HG02798 (cell line): ENCODE data around the gene TRIP4.
"Not testable (repeated sequence)": the region's sequence is repeated elsewhere in the genome, so short reads cannot be mapped to it uniquely, and the experiment has no call there.

Experiments used
- ATAC-seq: cut with Tn5 transposase; IDR thresholded peaks from one replicate; pipeline ENCODE4 v1.9.1; 2021; ENCODE audit warnings: mild to moderate bottlenecking; ENCODE audit not compliant: unreplicated experiment, poor library complexity

TRIP4 gene

DNA sequence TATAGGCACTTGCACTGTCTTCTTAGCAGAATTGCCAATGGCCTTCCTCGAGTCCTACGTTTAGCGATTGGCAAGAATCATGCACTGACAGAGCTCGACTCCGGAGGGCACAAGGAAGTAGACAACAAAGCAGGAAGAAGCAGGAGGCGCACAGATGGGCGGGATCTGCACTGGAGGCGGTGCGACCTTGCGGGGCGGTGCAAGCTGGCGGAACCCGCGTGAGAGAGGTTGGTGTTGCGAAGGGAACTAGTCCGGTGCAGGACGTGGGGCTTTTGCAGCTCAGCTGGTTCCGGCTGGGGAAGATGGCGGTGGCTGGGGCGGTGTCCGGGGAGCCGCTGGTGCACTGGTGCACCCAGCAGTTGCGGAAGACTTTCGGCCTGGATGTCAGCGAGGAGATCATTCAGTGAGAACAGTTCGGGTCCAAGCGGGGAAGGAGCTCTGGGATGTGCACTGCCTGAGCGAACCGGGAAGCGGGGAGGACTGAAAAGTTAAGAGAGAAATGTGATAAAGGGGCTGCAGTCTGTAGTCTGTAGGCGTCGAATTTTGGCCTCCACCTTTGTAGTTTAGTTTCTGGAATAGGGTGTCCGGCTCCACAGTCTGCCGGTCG lies at the start of gene TRIP4:
Gene TRIP4 (plus strand): TSS at position 275 of the 607 bp plus-strand sequence. CDS start 28 bp downstream, at position 303.
- ATAC-seq = peak; percentile 99

DNA sequence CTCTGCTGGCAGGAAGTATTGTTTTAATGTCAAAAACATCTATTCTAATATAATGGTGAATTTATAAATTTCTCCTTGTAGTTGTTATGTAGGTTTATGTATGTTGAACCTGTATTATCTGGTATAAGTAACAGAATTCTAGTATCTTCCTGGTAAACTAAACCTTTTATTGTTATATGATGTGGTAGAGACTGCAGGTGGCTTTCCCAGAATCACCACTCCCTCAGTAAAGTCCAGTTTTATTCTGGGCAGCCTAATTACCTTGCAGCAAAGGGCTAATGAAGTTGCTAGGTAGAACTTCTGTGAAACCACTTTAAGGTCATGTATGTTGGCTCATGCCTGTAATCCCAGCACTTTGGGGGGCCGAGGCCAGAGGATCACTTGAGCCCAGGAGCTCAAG lies 47.3 kb upstream of the TRIP4 start:
- ATAC-seq = no peak

DNA sequence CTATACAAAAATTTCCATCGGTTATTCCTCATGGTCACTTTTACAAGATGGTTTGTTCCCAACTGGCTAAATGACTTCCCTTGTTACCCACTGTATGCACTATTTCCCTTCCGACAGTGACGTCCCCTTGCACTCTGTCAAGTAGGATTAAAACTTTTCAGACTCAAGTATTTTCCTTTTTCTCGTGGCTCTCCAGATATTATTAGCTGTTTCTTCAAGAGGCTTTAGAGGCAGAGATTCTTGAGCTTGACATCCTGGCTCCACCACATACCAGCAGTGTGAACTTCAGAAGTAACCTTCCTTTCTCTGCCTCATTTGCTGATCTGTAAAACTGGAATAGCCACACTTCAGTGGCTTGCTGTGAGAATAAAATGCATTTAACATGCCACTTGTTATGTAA lies 45.7 kb upstream of the TRIP4 start:
- ATAC-seq = no peak

DNA sequence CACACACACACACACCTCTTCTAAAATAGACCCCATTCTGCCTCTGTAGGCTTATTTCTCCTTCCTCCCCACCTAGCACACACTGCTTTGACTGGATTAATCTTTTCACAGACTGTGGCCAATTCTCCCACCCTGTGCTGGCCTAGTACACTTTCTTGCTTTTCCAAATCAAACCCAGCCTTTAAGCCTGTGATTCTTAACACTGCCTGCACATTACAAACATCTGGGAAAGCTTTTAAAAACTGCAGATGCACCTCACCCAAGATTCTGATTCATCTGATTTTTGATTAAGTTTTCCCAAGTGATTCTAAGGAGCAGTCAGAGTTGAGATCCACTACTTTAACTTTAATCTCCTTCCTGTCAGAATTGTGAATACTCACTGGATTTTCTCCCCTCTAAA lies 44.4 kb upstream of the TRIP4 start:
- no peak for ATAC-seq

DNA sequence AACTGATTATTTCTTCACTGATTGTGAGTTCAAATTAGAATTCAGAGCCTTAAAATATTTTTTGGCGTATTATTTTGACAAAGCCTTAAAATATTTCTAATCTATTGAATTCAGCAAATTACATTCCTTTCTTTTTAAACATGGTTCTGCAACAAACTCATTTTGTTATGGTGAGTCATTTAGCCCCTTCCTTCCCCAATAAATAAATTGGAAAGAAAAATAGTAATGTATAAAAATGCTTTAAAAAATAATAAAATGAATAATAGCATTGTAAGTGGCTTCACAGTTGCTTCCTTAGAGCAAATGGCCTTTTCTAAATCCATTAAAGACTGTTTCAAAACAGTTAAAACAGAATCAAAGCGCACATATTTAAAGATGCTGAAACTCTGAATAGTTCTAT lies 43.8 kb upstream of the TRIP4 start:
- no peak for ATAC-seq

DNA sequence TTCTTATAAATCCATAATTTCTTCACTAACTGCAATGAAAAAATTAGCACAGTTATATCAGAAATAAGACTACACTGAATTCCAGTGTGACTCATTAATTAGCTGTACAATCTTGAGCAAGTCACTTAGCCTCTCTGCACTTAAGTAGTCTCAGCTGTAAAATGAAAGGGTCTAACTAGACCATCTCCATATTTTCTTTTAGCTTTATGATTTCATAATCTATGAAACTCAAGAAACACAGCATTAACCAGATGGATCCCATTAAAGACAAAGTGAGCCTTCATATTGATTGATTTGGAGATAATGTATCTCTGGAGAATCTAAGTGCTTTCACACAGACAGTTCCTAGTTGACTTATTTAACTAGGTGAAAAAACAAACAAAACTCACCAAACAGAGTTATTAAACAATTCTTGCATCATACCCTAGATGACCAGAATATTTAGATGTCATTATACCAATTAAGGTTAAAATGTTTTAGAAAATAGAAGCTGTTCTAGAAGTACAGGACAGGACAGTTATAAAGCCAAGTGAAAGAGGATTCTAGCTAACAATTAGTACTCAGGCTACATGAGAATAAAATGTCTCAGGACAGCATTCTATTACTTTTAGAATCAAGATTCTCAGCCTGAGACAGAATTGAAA lies 42.9 kb upstream of the TRIP4 start:
- no peak for ATAC-seq

DNA sequence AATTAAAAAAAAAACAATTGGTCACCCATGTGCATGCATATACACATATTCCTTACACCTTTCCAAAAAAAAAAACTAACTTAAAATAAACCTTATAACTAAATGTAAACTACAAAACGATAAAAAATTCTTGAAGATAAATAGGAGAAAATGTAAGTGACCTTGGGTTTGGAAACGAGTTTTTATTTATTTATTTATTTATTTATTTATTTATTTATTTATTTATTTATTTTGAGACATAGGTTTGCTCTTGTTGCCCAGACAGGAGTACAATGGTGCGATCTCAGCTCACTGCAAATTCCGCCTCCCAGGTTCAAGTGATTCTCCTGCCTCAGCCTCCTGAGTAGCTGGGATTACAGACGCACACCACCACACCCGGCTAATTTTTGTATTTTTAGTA lies 41.4 kb upstream of the TRIP4 start:
- not testable (repeated sequence) for ATAC-seq

DNA sequence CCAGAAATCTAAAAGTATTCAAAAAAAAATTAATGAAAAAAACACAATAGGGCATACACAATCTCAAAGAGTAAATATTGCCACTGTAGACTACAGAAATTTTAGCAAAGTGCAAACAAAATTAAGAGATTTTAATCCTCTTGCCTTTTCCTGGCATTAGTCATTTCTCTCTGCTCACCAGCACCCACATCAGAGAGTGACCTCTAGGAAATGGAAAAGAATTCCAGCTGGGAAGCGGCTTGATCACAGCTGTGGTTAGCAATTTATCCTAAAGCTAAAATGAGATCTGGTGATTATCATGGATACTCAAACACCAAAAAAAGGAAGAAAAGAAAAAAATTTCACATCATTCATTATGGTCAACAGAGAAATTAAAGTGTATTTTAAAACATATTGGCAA lies 39.2 kb upstream of the TRIP4 start:
- no peak for ATAC-seq

DNA sequence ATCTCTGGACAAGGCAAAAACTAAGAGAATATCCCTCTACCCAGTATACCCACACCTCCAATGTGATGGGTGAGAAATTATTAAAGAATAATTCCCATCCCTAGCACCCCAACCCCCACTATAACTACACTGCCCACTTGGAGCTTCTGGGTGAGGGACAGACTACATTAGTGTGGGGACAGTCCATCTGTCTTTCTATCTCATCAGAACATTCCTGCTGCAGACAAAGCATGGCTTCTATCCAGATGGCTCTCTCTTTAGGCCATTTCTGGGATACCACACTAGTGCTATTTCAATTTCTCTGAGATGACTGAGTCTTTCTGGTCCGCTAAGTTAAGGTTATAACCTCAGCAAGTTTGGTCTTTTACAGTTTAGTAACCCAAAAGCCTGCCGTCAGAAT lies 38.3 kb upstream of the TRIP4 start:
- no peak for ATAC-seq

DNA sequence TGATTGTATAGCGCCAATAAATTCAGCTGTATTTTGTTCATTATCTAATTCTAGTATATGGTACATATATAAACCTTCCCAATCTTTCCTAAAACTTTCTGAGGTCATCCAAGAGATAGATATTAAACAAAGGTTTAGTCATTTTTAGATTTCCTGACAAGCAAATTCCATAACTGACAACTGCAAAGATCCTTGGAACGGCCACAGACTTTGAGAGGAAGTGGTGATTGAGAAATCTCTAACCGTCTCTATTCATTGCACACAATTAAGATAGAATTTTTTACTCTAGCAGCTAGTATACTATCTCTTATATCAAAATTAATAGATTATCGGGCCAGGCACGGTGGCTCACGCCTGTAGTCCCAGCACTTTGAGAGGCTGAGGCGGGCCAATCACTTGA lies 36.4 kb upstream of the TRIP4 start:
- ATAC-seq = no peak

DNA sequence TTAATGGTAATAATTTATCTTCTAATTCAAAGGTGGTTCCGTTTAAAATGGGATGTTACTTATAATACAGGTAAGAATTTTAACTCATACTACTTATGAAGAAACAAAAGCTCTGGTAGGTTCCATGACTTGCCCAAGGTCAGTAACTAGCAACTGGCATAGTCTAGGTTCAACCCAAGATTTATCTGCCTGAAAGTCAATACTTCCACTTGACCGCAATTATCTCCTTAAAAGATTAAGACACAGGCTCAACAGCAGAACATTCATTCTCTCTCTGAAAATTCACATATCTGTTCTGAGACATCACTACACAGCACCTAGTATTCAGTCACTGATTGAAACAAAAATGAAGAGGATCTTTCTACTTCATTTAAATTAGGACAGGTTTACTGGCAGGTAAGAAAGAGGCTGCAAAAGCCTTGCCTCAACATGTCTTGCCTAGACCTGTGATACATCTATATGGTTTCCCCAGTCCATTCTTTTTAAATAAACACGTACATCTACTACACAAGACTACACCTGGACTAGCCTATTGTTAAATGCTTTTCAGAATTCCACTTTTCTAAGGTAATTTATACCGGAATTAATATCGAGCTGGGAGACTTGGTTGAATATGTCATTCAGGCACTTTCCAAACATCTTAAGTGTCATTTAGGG lies 32.8 kb upstream of the TRIP4 start:
- ATAC-seq = no peak

DNA sequence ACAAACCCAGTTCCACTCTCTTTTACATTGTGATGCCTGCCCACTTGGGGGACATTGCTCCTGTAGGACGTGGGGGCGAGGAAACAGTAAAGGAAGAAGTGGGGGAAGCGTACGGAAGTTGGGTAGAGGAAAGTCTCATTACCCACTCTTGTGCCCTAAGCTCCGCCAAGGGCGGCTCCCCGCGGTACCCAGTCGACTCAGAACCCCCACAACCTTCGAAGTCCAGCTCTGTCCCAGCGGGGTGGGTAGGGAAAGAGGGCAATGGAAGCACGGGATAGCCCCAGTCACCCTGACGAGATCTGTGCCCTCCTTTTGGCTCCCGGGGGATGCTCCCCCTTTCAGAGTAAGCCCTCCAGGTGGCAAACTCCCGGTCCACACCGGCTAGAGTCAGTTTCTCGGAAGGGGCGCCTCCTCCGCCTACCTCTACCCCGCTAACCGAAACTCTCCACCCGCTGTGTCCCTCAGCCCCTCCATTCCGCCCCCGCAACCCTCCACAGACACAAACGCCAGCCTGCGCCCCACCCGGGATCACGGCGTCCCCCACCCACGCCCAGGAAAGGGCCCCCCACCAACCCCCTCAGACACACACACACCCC lies 32.2 kb upstream of the TRIP4 start:
- ATAC-seq = no peak

DNA sequence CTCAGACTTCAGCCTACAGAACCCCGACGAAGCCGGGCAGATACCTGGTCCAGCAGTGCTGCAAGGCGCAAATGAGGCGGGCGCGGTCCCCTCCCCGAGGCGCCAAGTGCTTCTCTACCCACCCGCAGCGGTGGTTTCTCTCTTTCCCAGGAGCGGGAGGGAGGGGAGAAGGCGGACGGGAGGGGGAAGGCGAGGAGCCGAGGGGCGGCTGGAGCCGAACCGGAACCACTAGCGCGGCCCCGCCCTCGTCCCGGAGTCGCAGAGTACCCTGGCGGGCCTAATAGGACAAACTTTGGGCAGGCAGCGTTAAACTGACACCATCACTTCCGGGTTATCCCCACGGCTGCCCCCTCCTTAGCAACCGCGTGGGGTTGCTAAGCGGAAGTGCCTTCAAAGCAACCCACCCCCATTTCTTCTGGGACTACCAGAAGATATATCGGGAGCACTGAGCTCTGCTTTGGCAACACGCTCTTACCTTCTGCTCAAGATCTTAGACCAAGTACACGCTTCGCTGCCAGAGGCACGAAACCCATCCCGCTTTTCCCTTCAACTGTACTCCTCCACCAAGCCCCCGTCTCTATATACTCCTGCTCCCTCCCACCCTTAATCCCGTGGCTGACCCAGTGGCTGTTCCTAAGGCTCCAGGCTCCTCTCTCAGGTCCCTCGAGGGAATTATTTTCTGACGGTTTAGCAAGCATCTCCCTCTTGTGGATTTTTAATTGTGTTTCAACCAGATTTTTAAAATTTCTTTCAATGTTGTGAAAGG lies 31.5 kb upstream of the TRIP4 start, which contains the start of gene CSNK1G1:
Gene CSNK1G1 (minus strand): TSS at position 230 of the 766 bp plus-strand sequence. CDS start 55,674 bp downstream, outside the sequence.
- peak; percentile 99 for ATAC-seq

DNA sequence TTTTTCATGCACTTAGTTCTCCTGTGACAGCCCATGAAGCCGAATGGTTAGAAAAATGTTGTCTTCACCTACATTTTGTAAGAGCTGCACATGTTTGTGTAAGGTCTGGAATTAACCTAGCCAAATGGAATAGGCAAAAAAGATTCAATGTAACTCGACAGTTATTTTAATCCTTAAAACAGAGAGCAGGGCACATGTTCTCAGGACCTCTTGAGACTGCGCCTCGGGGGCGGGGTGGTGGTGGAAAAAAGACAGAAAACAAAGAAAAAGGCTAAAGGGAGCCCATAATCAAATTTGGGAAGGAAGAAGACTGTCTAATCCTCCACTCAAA lies 31.0 kb upstream of the TRIP4 start:
- ATAC-seq = no peak

DNA sequence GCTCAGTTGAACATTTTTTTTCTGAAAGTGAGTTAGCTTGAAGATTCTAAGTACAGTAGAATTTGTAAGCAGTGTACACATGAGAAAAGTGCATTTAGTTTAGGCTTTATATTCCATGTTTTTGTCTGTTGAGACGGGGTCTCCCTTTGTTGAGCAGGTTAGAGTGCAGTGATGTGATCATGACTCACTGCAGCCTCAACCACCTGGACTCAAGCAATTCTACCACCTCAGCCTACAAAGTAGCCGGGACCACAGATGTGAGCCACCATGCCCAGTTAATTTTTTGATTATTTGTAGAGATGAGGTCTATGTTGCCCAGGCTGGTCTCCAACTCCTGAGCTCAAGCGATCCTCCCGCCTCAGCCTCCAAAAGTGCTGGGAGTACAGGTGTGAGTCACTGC lies 26.4 kb upstream of the TRIP4 start:
- no peak for ATAC-seq

DNA sequence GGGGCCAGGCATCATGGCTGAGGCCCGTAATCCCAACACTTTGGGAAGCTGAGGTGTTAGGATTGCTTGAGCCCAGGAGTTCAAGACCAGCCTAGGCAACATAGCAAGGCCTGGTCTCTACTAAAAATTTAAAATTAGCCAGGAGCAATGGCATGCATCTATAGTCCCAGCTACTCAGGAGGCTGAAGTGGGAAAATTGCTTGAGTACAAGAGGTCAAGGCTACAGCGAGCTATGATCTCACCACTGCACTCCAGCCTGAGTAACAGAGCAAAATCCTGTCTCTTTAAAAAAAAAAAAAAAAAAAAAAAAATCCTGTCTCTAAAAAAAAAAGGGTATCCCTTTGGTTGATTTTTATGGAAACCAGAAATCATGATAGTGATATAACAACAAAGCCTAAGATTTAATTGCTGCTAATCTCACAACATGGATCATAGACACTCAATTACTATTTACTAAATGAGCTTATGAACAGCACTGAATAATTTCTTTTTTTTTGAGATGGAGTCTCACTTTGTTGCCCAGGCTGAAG lies 18.5 kb upstream of the TRIP4 start:
- no peak for ATAC-seq

DNA sequence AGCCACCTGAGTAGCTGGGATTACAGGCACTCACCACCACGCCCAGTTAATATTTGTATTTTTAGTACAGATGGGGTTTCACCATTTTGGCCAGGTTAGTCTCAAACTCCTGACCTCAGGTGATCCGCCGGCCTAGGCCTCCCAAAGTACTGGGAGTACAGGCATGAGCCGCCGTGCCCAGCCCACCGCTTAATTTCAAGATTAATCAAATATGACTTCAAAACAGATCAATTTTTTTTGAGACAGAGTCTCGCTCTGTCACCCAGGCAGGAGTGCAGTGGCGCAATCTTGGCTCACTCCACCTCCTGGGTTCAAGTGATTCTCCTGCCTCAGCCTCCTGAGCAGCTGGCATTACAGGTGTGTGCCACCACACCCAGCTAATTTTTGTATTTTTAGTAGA lies 16.3 kb upstream of the TRIP4 start:
- not testable (repeated sequence) for ATAC-seq

DNA sequence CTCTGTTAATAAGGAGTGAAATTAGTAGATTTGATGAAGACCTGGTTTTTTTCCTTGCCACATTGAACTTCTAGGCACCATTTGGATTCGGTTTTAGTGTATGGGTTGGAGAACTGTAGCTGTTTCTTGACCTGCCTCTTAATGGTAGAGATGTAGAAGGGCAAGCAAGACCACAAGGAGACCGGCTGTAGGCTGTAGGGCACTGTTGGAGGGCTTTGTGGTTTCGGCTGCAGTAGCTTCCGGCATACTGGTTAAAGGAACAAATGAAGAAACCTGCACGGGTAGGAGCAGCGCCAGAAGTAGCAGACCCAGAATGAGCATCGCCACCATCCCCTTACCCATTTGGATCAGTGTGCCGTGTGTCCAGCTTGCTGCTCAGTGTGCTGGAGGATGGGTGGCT lies 14.3 kb upstream of the TRIP4 start:
- ATAC-seq = no peak

DNA sequence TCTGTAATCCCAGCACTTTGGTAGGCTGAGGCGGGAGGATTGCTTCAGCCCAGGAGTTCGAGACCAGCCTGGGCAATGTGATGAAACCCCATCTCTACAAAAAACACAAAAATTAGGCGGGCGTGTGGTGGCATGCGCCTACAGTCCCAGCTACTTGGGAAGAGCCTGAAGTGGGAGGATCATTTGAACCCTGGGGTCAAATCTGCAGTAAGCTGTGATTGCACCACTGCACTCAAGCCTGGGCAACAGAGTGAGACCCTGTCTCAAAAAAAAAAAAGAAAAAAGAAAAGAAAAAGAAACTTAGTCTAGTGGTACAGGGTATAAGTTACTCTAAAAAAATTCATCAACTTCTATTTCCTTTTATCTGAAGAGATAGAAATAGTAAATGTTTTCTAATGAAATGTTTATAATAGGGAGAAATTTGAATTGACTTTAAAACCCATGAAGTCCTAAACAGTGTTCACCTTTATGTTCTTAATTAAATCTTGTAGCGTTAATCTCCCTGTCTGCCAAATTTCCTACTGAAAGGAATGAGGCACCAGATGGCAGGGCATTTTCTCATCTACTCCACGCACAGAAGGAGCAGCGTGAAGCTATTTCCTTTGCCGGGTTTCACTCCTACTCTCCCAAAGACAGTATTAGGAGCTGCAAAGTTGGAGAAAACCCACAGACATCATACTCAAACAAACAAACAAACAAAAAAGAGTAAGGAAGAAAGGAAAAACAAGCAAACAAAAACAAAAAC lies 8.2 kb upstream of the TRIP4 start:
- no peak for ATAC-seq
